NCI-H2029 (cell line): ENCODE measurements around the gene DCLK3.

Experiments used
- DNase-seq: peaks from one replicate; lab custom pipeline; 2025; lab: John Stamatoyannopoulos, UW

DCLK3 gene

GRCh38 chr3:36709826-36710365, 54.5 kb downstream of the DCLK3 start:
- no peak for DNase-seq

GRCh38 chr3:36709281-36709680, 55.1 kb downstream of the DCLK3 start:
- no peak for DNase-seq

- DNase-seq, result no peak
These were observed 56.5 kb downstream of the DCLK3 start for GRCh38 chr3:36707623-36708409.

GRCh38 chr3:36705015-36705414, 59.3 kb downstream of the DCLK3 start:
- DNase-seq, result no peak

- no peak for DNase-seq
These were observed 60.1 kb downstream of the DCLK3 start for GRCh38 chr3:36704280-36704679.

- no peak for DNase-seq
These were observed 63.1 kb downstream of the DCLK3 start for GRCh38 chr3:36701249-36701572.

GRCh38 chr3:36700537-36701248, 63.7 kb downstream of the DCLK3 start:
- peak; percentile 80 for DNase-seq

- DNase-seq, result peak; percentile 13
These were observed 66.0 kb downstream of the DCLK3 start for GRCh38 chr3:36698314-36698713.

GRCh38 chr3:36697229-36698001, 66.9 kb downstream of the DCLK3 start:
- peak; percentile 29 for DNase-seq

- DNase-seq, result no peak
These were observed 67.6 kb downstream of the DCLK3 start for GRCh38 chr3:36696799-36697198.

GRCh38 chr3:36695769-36696137, 68.6 kb downstream of the DCLK3 start:
- DNase-seq, result no peak

GRCh38 chr3:36695113-36695768, 69.1 kb downstream of the DCLK3 start:
- no peak for DNase-seq

- no peak for DNase-seq
These were observed 70.7 kb downstream of the DCLK3 start for GRCh38 chr3:36693670-36694069.

- DNase-seq, result no peak
These were observed 74.8 kb downstream of the DCLK3 start for GRCh38 chr3:36689560-36689959.

- DNase-seq, result no peak
These were observed 75.5 kb downstream of the DCLK3 start for GRCh38 chr3:36688815-36689214.

GRCh38 chr3:36686516-36686915, 77.8 kb downstream of the DCLK3 start:
- DNase-seq, result no peak

- no peak for DNase-seq
These were observed 82.5 kb downstream of the DCLK3 start for GRCh38 chr3:36681867-36682266.

- no peak for DNase-seq
These were observed 83.4 kb downstream of the DCLK3 start for GRCh38 chr3:36680952-36681351.

GRCh38 chr3:36679384-36680200, 84.8 kb downstream of the DCLK3 start:
- no peak for DNase-seq

- no peak for DNase-seq
These were observed 85.9 kb downstream of the DCLK3 start for GRCh38 chr3:36678216-36679013.
